ENCODE results near the gene ADAMTS8.

- TF ChIP-seq EZH2 (optimal IDR thresholded peaks at IDR 0.05; ENCODE audit: low read depth, low read length) (no peak), CTCF (IDR thresholded peaks at IDR 0.05; ENCODE audit: low read length) (no peak), EZH2phosphoT487 (IDR thresholded peaks at IDR 0.05; ENCODE audit: low read length) (no peak)
Observed at GRCh38 chr11:130394615-130395014, 33.8 kb downstream of the ADAMTS8 start.

Data from MM.1S (cell line).